Trophoblast cell (in vitro differentiated cells and primary cell): ENCODE results near the gene SNED1.
A peak's percentile ranks its signal among the peaks of the same experiment; 100 is the strongest.

ENCODE experiments used
- DNase-seq, 2 donors: peaks; one replicate each; pipeline ENCODE4 v3.0.0-alpha.2; 2016
- H2AFZ ChIP-seq: 2 replicates; pipeline ENCODE4 v1.6.1; 2013; ENCODE audit warnings: low read length, moderate library complexity, mild to moderate bottlenecking; ENCODE audit not compliant: insufficient read depth, poor library complexity
- H2AK5ac ChIP-seq: 2 replicates; pipeline ENCODE4 v1.6.1; 2013; ENCODE audit warnings: mild to moderate bottlenecking, low read length
- H2BK120ac ChIP-seq: 2 replicates; pipeline ENCODE4 v1.6.1; 2013; ENCODE audit warnings: low read length, mild to moderate bottlenecking, moderate library complexity; ENCODE audit not compliant: insufficient read depth, poor library complexity
- H2BK12ac ChIP-seq: 2 replicates; pipeline ENCODE4 v1.6.1; 2013; ENCODE audit warnings: mild to moderate bottlenecking, low read length, moderate library complexity
- H2BK5ac ChIP-seq: 2 replicates; pipeline ENCODE4 v1.6.1; 2013; ENCODE audit warnings: low read length, low read depth, moderate library complexity, mild to moderate bottlenecking; ENCODE audit not compliant: poor library complexity
- H3K14ac ChIP-seq: 2 replicates; pipeline ENCODE4 v1.6.1; 2013; ENCODE audit warnings: mild to moderate bottlenecking, low read length
- H3K18ac ChIP-seq: 2 replicates; pipeline ENCODE4 v1.6.1; 2013; ENCODE audit warnings: mild to moderate bottlenecking, low read length
- H3K23ac ChIP-seq: 2 replicates; pipeline ENCODE4 v1.6.1; 2013; ENCODE audit warnings: low read length
- H3K27ac ChIP-seq: 2 replicates; pipeline ENCODE4 v1.5.1; 2013; ENCODE audit warnings: low read depth, mild to moderate bottlenecking, inconsistent platforms, low read length, moderate library complexity
- H3K27me3 ChIP-seq: 2 replicates; pipeline ENCODE4 v1.6.1; 2013; ENCODE audit warnings: inconsistent platforms, mild to moderate bottlenecking, low read length, moderate library complexity; ENCODE audit not compliant: insufficient read depth
- H3K36me3 ChIP-seq, 2 experiments: 1 replicate in 1 of 2; 2 replicates in 1 of 2; pipeline ENCODE4 v1.6.1; 2013; ENCODE audit warnings: low read length in 2 of 2, mild to moderate bottlenecking in 2 of 2, moderate library complexity in 1 of 2; ENCODE audit not compliant: insufficient read depth in 2 of 2, control insufficient read depth in 1 of 2
- H3K4ac ChIP-seq: 2 replicates; pipeline ENCODE4 v1.6.1; 2013; ENCODE audit warnings: low read depth, mild to moderate bottlenecking, low read length, moderate library complexity
- H3K4me1 ChIP-seq, 2 experiments: 1 replicate in 1 of 2; 2 replicates in 1 of 2; pipeline ENCODE4 v1.6.1; 2013; ENCODE audit warnings: low read length in 2 of 2, mild to moderate bottlenecking in 2 of 2, moderate library complexity in 1 of 2; ENCODE audit not compliant: insufficient read depth in 2 of 2, control insufficient read depth in 1 of 2
- H3K4me2 ChIP-seq: 2 replicates; pipeline ENCODE4 v1.6.1; 2013; ENCODE audit warnings: inconsistent platforms, mild to moderate bottlenecking, low read length, moderate library complexity
- H3K4me3 ChIP-seq: 2 replicates; pipeline ENCODE4 v1.5.1; 2013; ENCODE audit warnings: mild to moderate bottlenecking, low read depth, low read length, inconsistent platforms
- H3K79me1 ChIP-seq: one replicate; pipeline ENCODE4 v1.6.1; 2013; ENCODE audit warnings: low read length
- H3K79me2 ChIP-seq: 2 replicates; pipeline ENCODE4 v1.6.1; 2013; ENCODE audit warnings: low read length, mild to moderate bottlenecking; ENCODE audit not compliant: control insufficient read depth, insufficient read depth, poor library complexity
- H3K9ac ChIP-seq: 2 replicates; pipeline ENCODE4 v1.6.1; 2013; ENCODE audit warnings: mild to moderate bottlenecking, low read length
- H3K9me3 ChIP-seq: 2 replicates; pipeline ENCODE4 v1.6.1; 2013; ENCODE audit warnings: low read depth, mild to moderate bottlenecking, control low read depth, inconsistent platforms, low read length; ENCODE audit not compliant: insufficient read depth
- H4K12ac ChIP-seq: 2 replicates; pipeline ENCODE4 v1.6.1; 2013; ENCODE audit warnings: low read depth, mild to moderate bottlenecking, low read length, moderate library complexity
- H4K8ac ChIP-seq: 2 replicates; pipeline ENCODE4 v1.6.1; 2013; ENCODE audit warnings: low read depth, mild to moderate bottlenecking, low read length, moderate library complexity
- H4K91ac ChIP-seq: one replicate; pipeline ENCODE4 v1.6.1; 2013; ENCODE audit warnings: low read depth, mild to moderate bottlenecking, low read length, moderate library complexity
- WGBS: extraction: QIAGEN DNeasy Blood & Tissue Kit; methylation state at CpG from one replicate; pipeline ENCODE4 v1.1.7; 2013; ENCODE audit warnings: missing lambda C conversion rate; ENCODE audit not compliant: insufficient read length, insufficient coverage; ENCODE audit errors: extremely low coverage; 5-methylcytosine and 5-hydroxymethylcytosine counted together

SNED1 gene

GRCh38 chr2:241069821-241070281, 71.4 kb downstream of the SNED1 start:
- Histone ChIP-seq H2BK120ac (no peak overlapping the region), H3K4ac (no peak overlapping the region), H3K79me2 (no peaks in the 10 kb centered on the region), H3K4me2 (no peak overlapping the region), H2AFZ (no peak overlapping the region), H3K4me3 (no peak overlapping the region), H4K12ac (no peak overlapping the region), H3K79me1 (no peaks in the 10 kb centered on the region), H2BK5ac (no peak overlapping the region), H3K36me3 (peaks cover 0 to under 1% of the 10 kb centered on the region in 2 experiments), H2AK5ac (no peak overlapping the region), H3K18ac (no peak overlapping the region), H4K8ac (no peak overlapping the region), H3K23ac (no peak overlapping the region), H3K9me3 (peaks cover 4% of the 10 kb centered on the region), H2BK12ac (no peak overlapping the region), H3K14ac (no peak overlapping the region), H4K91ac (no peak overlapping the region), H3K9ac (no peak overlapping the region), H3K27me3 (no peaks in the 10 kb centered on the region), H3K27ac (no peak overlapping the region), H3K4me1 (no peaks in the 10 kb centered on the region)
- DNase-seq = no peak
- WGBS = no CpG with 5 or more reads among the region's 26 CpGs

- Histone ChIP-seq H2AFZ (no peak overlapping the region), H4K8ac (no peak overlapping the region), H3K23ac (no peak overlapping the region), H3K27me3 (no peaks in the 10 kb centered on the region), H3K27ac (no peak overlapping the region), H3K18ac (no peak overlapping the region), H3K79me2 (no peaks in the 10 kb centered on the region), H3K14ac (no peak overlapping the region), H2BK120ac (no peak overlapping the region), H2AK5ac (no peak overlapping the region), H3K9me3 (peaks cover 4% of the 10 kb centered on the region), H3K36me3 (peaks cover 2 to 3% of the 10 kb centered on the region in 2 experiments), H3K79me1 (no peaks in the 10 kb centered on the region), H3K4me1 (no peaks in the 10 kb centered on the region), H3K4ac (no peak overlapping the region), H2BK12ac (no peak overlapping the region), H3K4me3 (no peak overlapping the region), H4K12ac (no peak overlapping the region), H4K91ac (no peak overlapping the region), H2BK5ac (no peak overlapping the region), H3K4me2 (no peak overlapping the region), H3K9ac (no peak overlapping the region)
- no peak for DNase-seq
- WGBS = no CpG with 5 or more reads among the region's 13 CpGs
These were observed 71.9 kb downstream of the SNED1 start for GRCh38 chr2:241070361-241070760.

DNA sequence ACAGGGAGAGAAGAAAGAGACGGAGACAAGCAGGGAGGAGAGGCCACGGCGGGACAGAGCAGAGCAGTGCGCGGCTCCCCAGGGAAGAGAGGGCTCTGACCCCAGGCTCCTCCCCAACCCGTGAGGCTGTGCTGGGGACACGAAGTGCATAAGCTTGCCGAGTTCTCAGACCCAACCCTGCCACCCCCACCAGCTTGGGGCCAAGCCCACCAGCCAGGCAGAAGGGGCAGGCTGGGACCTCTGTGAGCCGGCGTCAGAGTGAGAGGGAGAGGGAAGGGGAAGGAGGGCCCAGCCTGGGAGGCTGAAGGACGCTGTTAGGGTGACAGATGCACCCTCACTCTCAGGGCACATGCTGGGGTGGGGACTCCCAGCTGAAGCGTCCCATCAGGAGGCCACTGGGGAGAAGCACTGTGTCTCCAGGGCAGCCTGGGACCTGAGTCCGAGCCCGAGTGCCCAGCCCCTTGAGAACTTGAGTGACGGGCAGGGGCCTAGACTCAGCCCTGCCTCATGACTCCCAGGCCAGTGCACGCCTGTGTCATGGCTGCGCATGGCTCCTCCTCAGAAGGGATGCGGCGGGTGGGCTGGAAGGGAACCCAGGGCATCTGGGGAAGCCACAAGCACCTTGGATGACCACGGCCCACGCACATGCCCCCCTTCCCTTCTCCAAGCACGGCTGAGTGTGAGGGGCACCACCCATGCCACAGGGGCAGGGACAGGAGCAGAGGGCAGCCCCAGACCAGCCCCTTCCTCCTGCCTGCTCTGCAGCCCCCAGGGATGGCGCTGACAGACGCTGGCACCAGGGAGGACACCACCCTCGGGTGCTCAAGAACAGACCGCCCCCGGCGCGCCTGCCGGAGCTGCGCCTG, 72.6 kb downstream of the SNED1 start:
- Histone ChIP-seq H3K4me2 (no peak overlapping the region), H3K14ac (no peak overlapping the region), H3K79me2 (no peaks in the 10 kb centered on the region), H3K79me1 (no peaks in the 10 kb centered on the region), H3K4me1 (no peaks in the 10 kb centered on the region), H4K12ac (no peak overlapping the region), H2BK5ac (no peak overlapping the region), H4K8ac (no peak overlapping the region), H3K27ac (no peak overlapping the region), H4K91ac (no peak overlapping the region), H3K9me3 (peaks cover 4% of the 10 kb centered on the region), H3K18ac (no peak overlapping the region), H2BK120ac (no peak overlapping the region), H3K9ac (no peak overlapping the region), H3K4me3 (no peak overlapping the region), H3K36me3 (peaks cover 2 to 3% of the 10 kb centered on the region in 2 experiments), H2BK12ac (no peak overlapping the region), H3K27me3 (no peaks in the 10 kb centered on the region), H2AK5ac (no peak overlapping the region), H3K4ac (no peak overlapping the region), H3K23ac (no peak overlapping the region), H2AFZ (no peak overlapping the region)
- no peak for DNase-seq
- no CpG with 5 or more reads among the region's 31 CpGs for WGBS

- Histone ChIP-seq H3K14ac (no peak overlapping the region), H3K27ac (no peak overlapping the region), H3K27me3 (no peaks in the 10 kb centered on the region), H3K79me1 (no peaks in the 10 kb centered on the region), H2BK120ac (no peak overlapping the region), H3K79me2 (no peaks in the 10 kb centered on the region), H2BK5ac (no peak overlapping the region), H3K4me3 (no peak overlapping the region), H3K36me3 (peaks cover 2 to 3% of the 10 kb centered on the region in 2 experiments), H4K12ac (no peak overlapping the region), H3K23ac (no peak overlapping the region), H2BK12ac (no peak overlapping the region), H4K8ac (no peak overlapping the region), H2AK5ac (no peak overlapping the region), H4K91ac (no peak overlapping the region), H3K18ac (no peak overlapping the region), H3K9ac (no peak overlapping the region), H2AFZ (no peak overlapping the region), H3K4ac (no peak overlapping the region), H3K4me2 (no peak overlapping the region), H3K9me3 (peaks cover 4% of the 10 kb centered on the region), H3K4me1 (no peaks in the 10 kb centered on the region)
- peak in 1 of 2 donors; percentile 10 for DNase-seq
- no CpG with 5 or more reads among the region's 25 CpGs for WGBS
These were observed 73.3 kb downstream of the SNED1 start for GRCh38 chr2:241071677-241072111.
